Measurements from ENCODE around the gene CCDC63.

DNA sequence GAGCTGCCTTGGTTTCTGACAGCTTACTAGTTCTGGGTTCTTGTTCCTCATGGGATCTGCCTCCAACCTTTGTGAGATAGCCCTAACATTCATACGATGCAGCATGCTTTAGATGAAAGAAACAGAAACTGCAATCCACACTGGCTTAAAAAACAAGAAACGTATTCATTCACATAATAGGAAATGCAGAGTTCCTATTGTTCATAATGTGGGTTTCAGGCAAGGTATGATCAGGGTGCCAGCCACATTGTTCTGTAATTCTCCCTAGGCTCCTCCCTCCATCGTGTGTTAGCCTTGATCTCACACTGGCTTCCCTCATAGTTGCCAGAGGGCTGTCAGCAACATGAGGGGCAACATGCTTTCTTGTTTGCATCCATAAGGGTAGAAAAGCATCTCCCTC, 2.7 kb upstream of the CCDC63 start:
- TF ChIP-seq POLR2A (IDR thresholded peaks at IDR 0.05) (no peak), CTCF (IDR thresholded peaks at IDR 0.05) (no peak)
